ENCODE data around the gene ADARB2. TPM values are rescaled to one million over a fixed set of nuclear protein-coding genes. Genes with fewer than 3 reads are reported as not detected.
"Not testable (repeated sequence)": the region's sequence is repeated elsewhere in the genome, so short reads cannot be mapped to it uniquely, and the experiment has no call there.

The ADARB2 gene
- total RNA-seq, 1 donor from 2014 or later, result 1.3 TPM

GRCh38 chr10:1434912-1435692 is 302.2 kb downstream of the ADARB2 start:
- DNase-seq (ENCODE audit: low spot score), result no peak

- no peak for DNase-seq (ENCODE audit: low spot score)
Observed at GRCh38 chr10:1434202-1434601, 303.1 kb downstream of the ADARB2 start.

- DNase-seq (ENCODE audit: low spot score), result no peak
Observed at GRCh38 chr10:1432161-1432560, 305.2 kb downstream of the ADARB2 start.

- no peak for DNase-seq (ENCODE audit: low spot score)
Observed at GRCh38 chr10:1431229-1431628, 306.1 kb downstream of the ADARB2 start.

GRCh38 chr10:1427521-1428186 is 309.7 kb downstream of the ADARB2 start:
- DNase-seq (ENCODE audit: low spot score), result not testable (repeated sequence)

- no peak for DNase-seq (ENCODE audit: low spot score)
Observed at GRCh38 chr10:1426786-1427185, 310.5 kb downstream of the ADARB2 start.

GRCh38 chr10:1425879-1426278 is 311.4 kb downstream of the ADARB2 start:
- no peak for DNase-seq (ENCODE audit: low spot score)

GRCh38 chr10:1424648-1425047 is 312.7 kb downstream of the ADARB2 start:
- no peak for DNase-seq (ENCODE audit: low spot score)

GRCh38 chr10:1423676-1424253 is 313.6 kb downstream of the ADARB2 start:
- DNase-seq (ENCODE audit: low spot score), result no peak

GRCh38 chr10:1422275-1422674 is 315.1 kb downstream of the ADARB2 start:
- no peak for DNase-seq (ENCODE audit: low spot score)

GRCh38 chr10:1420661-1421362 is 316.5 kb downstream of the ADARB2 start:
- DNase-seq (ENCODE audit: low spot score), result peak; percentile 65

GRCh38 chr10:1419796-1420610 is 317.3 kb downstream of the ADARB2 start:
- DNase-seq (ENCODE audit: low spot score), result no peak

GRCh38 chr10:1418031-1418550 is 319.2 kb downstream of the ADARB2 start:
- DNase-seq (ENCODE audit: low spot score), result no peak

GRCh38 chr10:1417574-1417973 is 319.8 kb downstream of the ADARB2 start:
- DNase-seq (ENCODE audit: low spot score), result no peak

GRCh38 chr10:1416456-1417037 is 320.8 kb downstream of the ADARB2 start:
- DNase-seq (ENCODE audit: low spot score), result no peak

- no peak for DNase-seq (ENCODE audit: low spot score)
Observed at GRCh38 chr10:1414893-1415292, 322.4 kb downstream of the ADARB2 start.

GRCh38 chr10:1414346-1414745 is 323.0 kb downstream of the ADARB2 start:
- DNase-seq (ENCODE audit: low spot score), result not testable (repeated sequence)

GRCh38 chr10:1413823-1414222 is 323.5 kb downstream of the ADARB2 start:
- no peak for DNase-seq (ENCODE audit: low spot score)

GRCh38 chr10:1413256-1413655 is 324.1 kb downstream of the ADARB2 start:
- no peak for DNase-seq (ENCODE audit: low spot score)

- no peak for DNase-seq (ENCODE audit: low spot score)
Observed at GRCh38 chr10:1412531-1413189, 324.7 kb downstream of the ADARB2 start.

Data from mucosa of gallbladder (tissue), 1 donor.